HUDEP-2 (cell line): ENCODE data around the gene BPTF.
A peak's percentile ranks its signal among the peaks of the same experiment; 100 is the strongest.
"Not testable (repeated sequence)": the region's sequence is repeated elsewhere in the genome, so short reads cannot be mapped to it uniquely, and the experiment has no call there.

Experiments used
- DNase-seq, 76 experiments: peaks; one replicate each; lab custom pipeline; 2025; ENCODE audit not compliant: unreplicated experiment in 76 of 76; lab: John Stamatoyannopoulos, UW

BPTF gene

GRCh38 chr17:67879662-67880061, 54.4 kb downstream of the BPTF start:
- no peak for DNase-seq

DNA sequence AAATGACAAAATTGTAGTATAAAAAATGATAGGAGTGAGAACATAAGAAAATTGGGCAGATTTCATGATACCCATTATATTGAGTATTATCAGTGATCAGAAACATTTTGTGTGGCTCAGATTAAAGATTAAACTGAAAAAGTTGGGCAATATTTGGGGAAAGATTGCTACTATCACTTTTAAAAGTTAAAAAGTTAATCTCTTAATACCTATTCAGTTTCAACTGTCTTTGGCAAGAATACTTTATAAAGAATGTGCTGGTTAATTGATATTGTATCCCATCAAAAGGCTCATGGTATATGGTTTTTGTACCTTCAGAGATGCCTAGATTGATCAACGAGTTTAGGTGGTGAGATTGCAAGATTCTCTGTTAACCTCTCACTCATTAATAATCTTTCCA, 55.8 kb downstream of the BPTF start:
- no peak for DNase-seq

GRCh38 chr17:67884741-67885140, 59.4 kb downstream of the BPTF start:
- no peak for DNase-seq

GRCh38 chr17:67891481-67892119, 66.3 kb downstream of the BPTF start:
- DNase-seq = no peak

DNA sequence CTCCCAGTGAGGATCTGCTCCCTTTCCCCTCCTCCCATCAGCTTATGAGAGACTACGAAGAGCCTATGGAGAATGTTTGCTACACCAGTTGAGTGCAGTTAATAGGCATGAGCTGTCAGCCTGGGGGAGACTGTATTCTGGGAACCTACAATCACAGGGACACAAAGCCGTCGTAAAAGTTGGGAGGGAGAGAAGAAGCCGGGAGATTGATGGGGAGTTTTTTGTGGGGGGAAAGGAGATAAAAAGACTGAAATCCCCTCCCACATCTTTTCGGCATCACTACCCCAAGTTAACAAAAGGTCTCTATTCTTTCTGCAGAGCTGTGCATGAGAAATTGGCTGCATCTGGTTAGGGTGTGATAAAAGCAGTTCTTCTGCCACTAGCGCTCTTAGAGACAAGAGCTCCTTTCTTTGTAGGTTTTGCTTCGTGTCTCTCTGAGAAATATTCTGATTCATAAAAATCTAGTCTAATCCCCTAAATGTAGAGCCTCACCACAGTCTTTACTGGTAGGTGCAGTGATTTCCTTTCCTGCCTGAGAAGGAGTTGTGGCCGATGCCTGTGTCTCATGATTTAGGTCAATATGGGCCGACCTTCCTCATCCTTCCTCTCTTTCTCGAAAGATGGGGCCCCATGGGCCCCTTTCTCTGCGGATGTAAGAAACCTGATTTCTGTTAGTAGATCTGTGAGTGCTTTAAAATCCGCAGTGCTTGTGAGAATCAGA, 77.4 kb downstream of the BPTF start:
- DNase-seq = no peak

DNA sequence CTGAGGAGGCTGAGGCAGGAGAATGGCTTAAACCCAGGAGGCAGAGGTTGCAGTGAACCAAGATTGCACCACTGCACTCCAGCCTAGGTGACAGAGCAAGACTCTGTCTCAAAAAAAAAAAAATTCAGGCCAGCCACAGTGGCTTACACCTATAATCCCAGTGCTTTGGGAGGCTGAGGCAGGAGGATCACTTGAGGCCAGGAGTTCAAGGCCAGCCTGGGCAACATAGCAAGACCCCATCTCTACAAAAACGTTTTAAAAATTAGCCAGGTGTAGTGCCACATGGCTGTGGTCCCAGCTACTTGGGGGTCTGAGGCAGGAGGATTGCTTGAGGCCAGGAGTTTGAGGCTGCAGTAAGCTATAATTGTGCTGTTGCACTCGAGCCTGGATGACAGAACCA, 80.0 kb downstream of the BPTF start:
- not testable (repeated sequence) for DNase-seq

GRCh38 chr17:67910117-67910803, 85.0 kb downstream of the BPTF start:
- DNase-seq = not testable (repeated sequence)

GRCh38 chr17:67911059-67911782, 85.9 kb downstream of the BPTF start:
- DNase-seq = no peak

DNA sequence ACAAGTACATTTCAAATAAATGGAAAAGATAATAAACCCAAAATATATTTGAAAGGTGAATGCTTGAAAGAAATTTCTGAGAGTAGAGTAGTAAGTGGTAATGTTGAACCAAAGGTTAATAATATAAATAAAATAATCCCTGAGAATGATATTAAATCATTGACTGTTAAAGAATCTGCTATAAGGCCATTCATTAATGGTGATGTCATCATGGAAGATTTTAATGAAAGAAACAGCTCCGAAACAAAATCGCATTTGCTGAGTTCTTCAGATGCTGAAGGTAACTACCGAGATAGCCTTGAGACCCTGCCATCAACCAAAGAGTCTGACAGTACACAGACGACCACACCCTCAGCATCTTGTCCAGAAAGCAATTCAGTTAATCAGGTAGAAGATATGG, 86.8 kb downstream of the BPTF start:
- DNase-seq = no peak

GRCh38 chr17:67912656-67913055, 87.4 kb downstream of the BPTF start:
- DNase-seq = no peak

GRCh38 chr17:67920212-67920611, 94.9 kb downstream of the BPTF start:
- DNase-seq = no peak

GRCh38 chr17:67922503-67922902, 97.2 kb downstream of the BPTF start:
- DNase-seq = no peak

DNA sequence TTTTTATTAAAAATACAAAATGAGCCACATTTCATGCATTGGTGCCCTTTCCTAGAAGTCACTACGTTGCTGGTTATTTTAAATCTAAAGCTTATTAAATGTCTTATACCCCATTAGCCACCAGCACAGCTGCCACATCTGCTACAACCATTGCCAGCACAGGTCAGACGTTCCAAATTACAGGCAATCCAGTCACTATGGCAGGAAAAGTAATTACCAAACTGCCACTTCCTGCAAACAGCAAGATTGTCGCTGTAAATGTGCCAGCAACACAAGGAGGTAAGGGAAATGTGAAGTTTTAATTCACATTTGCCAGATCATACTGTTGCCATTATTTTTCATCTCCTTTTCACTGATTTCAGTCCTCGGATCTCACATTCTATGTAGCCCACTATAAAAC, 103.5 kb downstream of the BPTF start:
- DNase-seq = not testable (repeated sequence)

- DNase-seq = no peak
These were observed 105.9 kb downstream of the BPTF start for GRCh38 chr17:67931227-67931626.

DNA sequence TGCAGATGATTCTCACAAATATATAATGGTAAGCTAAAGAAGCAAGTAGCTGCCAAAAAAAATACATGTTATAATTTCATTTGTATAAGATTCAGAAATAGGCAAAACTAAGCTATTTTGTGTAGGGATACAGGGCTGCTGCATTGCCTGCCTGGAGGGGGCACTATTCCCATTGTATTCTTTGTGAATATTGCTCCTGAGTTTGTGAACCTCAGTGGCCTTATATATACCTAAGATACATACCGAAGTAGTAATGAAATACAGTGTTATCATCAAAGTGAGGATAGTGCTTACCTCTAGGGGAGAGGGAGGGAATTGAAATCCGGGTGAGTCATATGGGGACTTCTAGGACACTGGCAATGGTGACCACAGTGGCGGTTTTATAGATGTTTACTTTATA, 117.5 kb downstream of the BPTF start:
- peak in 3 of 76 experiments; percentile 1 to 10 (median 3) for DNase-seq

DNA sequence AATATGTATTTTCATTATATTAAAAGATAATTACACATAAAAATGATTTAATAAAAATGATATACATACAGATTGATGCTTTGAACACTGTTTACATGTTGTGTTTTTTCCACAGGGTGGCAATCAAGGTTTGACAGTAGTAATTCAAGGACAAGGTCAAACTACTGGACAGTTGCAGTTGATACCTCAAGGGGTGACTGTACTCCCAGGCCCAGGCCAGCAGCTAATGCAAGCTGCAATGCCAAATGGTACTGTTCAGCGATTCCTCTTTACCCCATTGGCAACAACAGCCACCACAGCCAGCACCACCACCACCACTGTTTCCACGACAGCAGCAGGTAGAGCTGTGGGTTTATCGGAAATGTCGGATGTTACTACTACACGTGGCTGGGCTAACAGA, 118.7 kb downstream of the BPTF start:
- DNase-seq = no peak

DNA sequence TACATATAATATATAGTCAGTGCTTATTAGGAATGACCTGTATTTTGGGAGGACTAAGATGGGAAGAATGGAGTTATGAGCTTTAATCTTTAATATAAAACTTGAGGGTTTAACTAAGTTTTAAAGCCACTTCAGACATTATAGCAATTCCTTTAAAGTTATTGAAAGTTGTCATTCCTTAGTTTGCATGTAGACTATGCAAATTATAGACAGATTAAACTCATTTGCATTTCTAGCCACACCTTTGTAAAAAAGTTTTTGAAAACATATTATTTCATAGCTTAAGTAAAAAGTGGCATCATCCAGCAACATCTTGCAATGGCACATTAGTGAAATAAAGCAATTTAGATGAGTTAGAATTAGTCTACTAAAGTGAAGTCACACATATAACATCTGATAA, 121.2 kb downstream of the BPTF start:
- no peak for DNase-seq

GRCh38 chr17:67947325-67947813, 122.1 kb downstream of the BPTF start:
- DNase-seq = no peak

DNA sequence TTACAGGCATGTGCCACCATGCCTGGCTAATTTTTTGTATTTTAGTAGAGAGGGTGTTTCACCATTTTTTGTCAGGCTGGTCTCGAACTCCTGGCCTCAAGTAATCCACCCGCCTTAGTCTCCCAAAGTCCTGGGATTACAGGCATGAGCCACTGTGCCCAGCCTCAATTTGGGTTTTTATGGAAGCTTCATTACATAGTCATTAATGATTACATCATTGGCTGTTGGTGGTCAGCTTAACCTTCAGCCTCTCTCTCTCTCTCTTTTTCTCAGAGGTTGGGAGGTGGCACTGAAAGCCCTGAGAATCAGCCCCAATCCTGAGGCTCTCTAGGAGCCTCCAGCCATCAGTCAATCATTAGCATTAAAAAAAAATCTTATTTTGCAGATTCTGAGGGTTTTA, 125.6 kb downstream of the BPTF start:
- no peak for DNase-seq

DNA sequence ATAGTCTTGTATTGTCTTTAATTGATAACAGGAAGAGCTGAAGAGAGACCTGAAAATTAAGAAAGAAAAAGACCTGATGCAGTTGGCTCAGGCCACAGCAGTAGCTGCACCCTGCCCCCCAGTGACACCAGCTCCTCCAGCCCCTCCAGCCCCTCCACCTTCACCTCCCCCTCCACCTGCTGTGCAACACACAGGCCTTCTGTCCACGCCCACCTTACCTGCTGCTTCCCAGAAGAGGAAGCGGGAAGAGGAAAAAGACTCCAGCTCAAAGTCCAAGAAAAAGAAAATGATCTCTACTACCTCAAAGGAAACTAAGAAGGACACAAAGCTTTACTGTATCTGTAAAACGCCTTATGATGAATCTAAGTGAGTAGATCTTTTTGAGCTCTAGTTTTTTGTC, 134.2 kb downstream of the BPTF start:
- no peak for DNase-seq

DNA sequence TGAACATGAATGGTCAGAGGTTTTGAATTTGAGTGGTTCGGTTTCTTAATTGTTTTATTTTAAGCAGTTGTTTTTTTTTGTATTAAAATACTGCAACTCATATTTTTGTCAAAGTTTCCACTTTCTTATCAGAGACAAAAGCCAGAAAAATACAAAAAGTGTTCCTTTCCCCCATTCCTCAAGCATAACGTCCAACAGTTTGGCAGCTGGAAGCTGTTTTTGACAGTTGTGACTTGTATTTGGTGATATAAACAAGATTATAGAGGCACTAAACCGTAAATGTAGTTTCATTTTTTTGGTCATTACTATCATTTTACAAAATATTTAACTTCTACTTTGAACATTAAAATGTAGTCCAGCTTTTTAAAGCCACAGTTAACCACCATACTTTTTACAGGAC, 135.0 kb downstream of the BPTF start:
- DNase-seq = not testable (repeated sequence)
